Adrenal gland (tissue), 5 donors: Measurements from ENCODE around the gene ARHGAP19.

Experiments used
- CTCF ChIP-seq, 6 experiments: fragments of 450-650 bp in 4 of 6; fragments of 200-600 bp in 2 of 6; sonication (generic) in 1 of 6; IDR thresholded peaks; 1 replicate in 5 of 6; 2 replicates in 1 of 6; pipeline versions ENCODE4 v1.5.1 to v1.8.0; 2016 to 2021; ENCODE audit warnings: antibody characterized with exemption in 6 of 6, mild to moderate bottlenecking in 2 of 6, moderate library complexity in 1 of 6
- POLR2A ChIP-seq, 2 donors: fragments of 450-650 bp; IDR thresholded peaks; one replicate each; pipeline ENCODE4 v1.6.1; 2017; ENCODE audit warnings: antibody characterized with exemption in 2 of 2, mild to moderate bottlenecking in 2 of 2, moderate library complexity in 1 of 2
- donor health status: DM: no; HTN: no; CAD: no.

DNA sequence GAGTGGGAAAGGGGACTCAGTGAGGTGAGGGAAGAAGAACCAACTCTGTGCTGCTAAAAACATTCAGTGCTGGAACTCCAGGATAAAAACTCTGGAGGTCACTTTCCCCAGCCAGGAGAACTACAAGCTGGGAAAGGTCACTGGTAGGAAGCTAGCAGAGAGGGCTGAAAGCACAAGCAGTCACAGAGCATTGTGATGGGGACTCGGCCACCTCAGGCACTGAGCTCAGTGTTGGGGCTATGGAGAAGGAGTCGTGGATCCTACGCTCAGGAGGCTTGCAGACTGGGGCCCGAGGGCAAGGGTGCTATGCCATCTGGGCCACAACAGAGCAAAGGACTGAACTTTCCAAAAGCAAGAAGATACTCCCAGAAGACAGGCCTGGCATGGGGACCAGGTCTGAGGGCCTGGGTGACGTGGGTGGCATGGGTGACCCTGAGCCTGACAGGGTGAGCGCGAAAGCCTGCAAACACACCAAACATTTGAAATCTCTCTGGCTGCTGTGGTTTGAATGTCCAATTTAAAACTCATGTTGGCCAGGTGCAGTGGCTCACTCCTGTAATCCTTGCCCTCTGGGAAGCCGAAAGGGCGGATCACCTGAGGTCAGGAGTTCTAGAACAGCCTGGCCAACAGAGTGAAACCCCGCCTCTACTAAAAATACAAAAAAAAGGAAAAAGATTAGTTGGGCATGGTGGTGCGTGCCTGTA lies 9.8 kb upstream of the ARHGAP19 start:
- TF ChIP-seq CTCF (IDR thresholded peaks at IDR 0.05) = no peak
- no peak for TF ChIP-seq POLR2A (IDR thresholded peaks at IDR 0.05)
